NCI-H146 treated with DMSO at 0.1 percent for 48 hours (cell line): ENCODE measurements around the gene PHF2.

Experiments
- DNase-seq: peaks from one replicate; lab custom pipeline; 2025; ENCODE audit not compliant: unreplicated experiment; lab: John Stamatoyannopoulos, UW

Gene PHF2

GRCh38 chr9:93649610-93650261, 73.4 kb downstream of the PHF2 start:
- DNase-seq, result no peak

- DNase-seq, result no peak
Observed at GRCh38 chr9:93650448-93650847, 74.1 kb downstream of the PHF2 start.

- no peak for DNase-seq
Observed at GRCh38 chr9:93651521-93651950, 75.2 kb downstream of the PHF2 start.

- no peak for DNase-seq
Observed at GRCh38 chr9:93652604-93653592, 76.5 kb downstream of the PHF2 start.

GRCh38 chr9:93653760-93654159, 77.4 kb downstream of the PHF2 start:
- no peak for DNase-seq

- DNase-seq, result no peak
Observed at GRCh38 chr9:93654351-93654961, 78.1 kb downstream of the PHF2 start.

- DNase-seq, result no peak
Observed at GRCh38 chr9:93655621-93656425, 79.4 kb downstream of the PHF2 start.

- DNase-seq, result no peak
Observed at GRCh38 chr9:93656426-93657239, 80.2 kb downstream of the PHF2 start.

GRCh38 chr9:93657331-93658111, 81.1 kb downstream of the PHF2 start:
- no peak for DNase-seq

GRCh38 chr9:93658184-93658925, 82.0 kb downstream of the PHF2 start:
- DNase-seq, result no peak

- no peak for DNase-seq
Observed at GRCh38 chr9:93659044-93659836, 82.9 kb downstream of the PHF2 start.

- DNase-seq, result no peak
Observed at GRCh38 chr9:93659837-93660177, 83.4 kb downstream of the PHF2 start.

GRCh38 chr9:93660352-93661046, 84.1 kb downstream of the PHF2 start:
- no peak for DNase-seq

GRCh38 chr9:93661591-93661990, 85.2 kb downstream of the PHF2 start:
- no peak for DNase-seq

- no peak for DNase-seq
Observed at GRCh38 chr9:93662016-93662638, 85.7 kb downstream of the PHF2 start.

- no peak for DNase-seq
Observed at GRCh38 chr9:93662952-93663572, 86.7 kb downstream of the PHF2 start.
